ENCODE measurements around the gene ABCD1.

Gene ABCD1

GRCh38 chrX:153717445-153717844 lies 7.2 kb upstream of the ABCD1 start:
- CTCF ChIA-PET, result interaction anchor here (0.6 to 0.7 kb wide), 2 partner anchors 9 to 43 kb away, joined by 3 to 4 read pairs; no protein-coding TSS in a partner anchor
- Histone ChIP-seq H3K36me3 (ENCODE audit: control insufficient read depth in 2 of 2, insufficient read depth in 1 of 2, low read length in 2 of 2) (peaks cover 29 to 85% of the 10 kb centered on the region in 2 experiments), H3K4me1 (ENCODE audit: control insufficient read depth, insufficient read depth, low read length) (peaks cover 2% of the 10 kb centered on the region), H3K4me3 (ENCODE audit: low read depth, low read length) (no peak overlapping the region), H3K9me3 (ENCODE audit: control insufficient read depth, insufficient read depth, low read depth, low read length) (no peaks in the 10 kb centered on the region), H3K27ac (ENCODE audit: extremely low read depth, low read depth, low read length) (no peak overlapping the region)
- no peak for TF ChIP-seq ZNF169 (tag by site-specific recombination; IDR thresholded peaks at IDR 0.05)
- TF ChIP-seq ZNF677 (tag by site-specific recombination; IDR thresholded peaks at IDR 0.05), result no peak
- no peak for TF ChIP-seq ZBTB6 (tag by site-specific recombination; IDR thresholded peaks at IDR 0.05)
- no peak for TF ChIP-seq INSM2 (tag by site-specific recombination; IDR thresholded peaks at IDR 0.05)
- no peak for TF ChIP-seq ZNF558 (tag by site-specific recombination; IDR thresholded peaks at IDR 0.05)
- no peak for TF ChIP-seq ZNF624 (tag by site-specific recombination; IDR thresholded peaks at IDR 0.05)
- no peak for TF ChIP-seq KLF17 (tag by site-specific recombination; IDR thresholded peaks at IDR 0.05)
- no peak for TF ChIP-seq ZNF580 (tag by site-specific recombination; IDR thresholded peaks at IDR 0.05)
- TF ChIP-seq ZNF274 (IDR thresholded peaks at IDR 0.05; ENCODE audit: low read length), result no peak
- no peak for TF ChIP-seq ZNF274 (tag by site-specific recombination; IDR thresholded peaks at IDR 0.05; ENCODE audit: borderline replicate concordance)
- no peak for TF ChIP-seq ZNF121 (tag by site-specific recombination; IDR thresholded peaks at IDR 0.05)
- no peak for TF ChIP-seq BCL11B (tag by site-specific recombination; IDR thresholded peaks at IDR 0.05; ENCODE audit: low read depth)
- no peak for TF ChIP-seq ZNF404 (tag by site-specific recombination; IDR thresholded peaks at IDR 0.05)
- no peak for TF ChIP-seq ZSCAN16 (tag by site-specific recombination; IDR thresholded peaks at IDR 0.05)
- POLR2A ChIA-PET, result interaction anchor here (0.7 to 1.0 kb wide), 2 partner anchors 9 to 49 kb away, joined by 3 to 5 read pairs; no protein-coding TSS in a partner anchor

GRCh38 chrX:153719238-153719637 lies 5.4 kb upstream of the ABCD1 start:
- ChIA-PET POLR2A (interaction anchor here (0.6 to 1.8 kb wide), 2 partner anchors 10 to 66 kb away, joined by 3 to 5 read pairs; no protein-coding TSS in a partner anchor), CTCF (interaction anchor here (2.3 kb wide), 1 partner anchor 10 kb away, joined by 14 read pairs; no protein-coding TSS in a partner anchor)
- Histone ChIP-seq H3K4me3 (ENCODE audit: low read depth, low read length) (no peak overlapping the region), H3K36me3 (ENCODE audit: control insufficient read depth in 2 of 2, insufficient read depth in 1 of 2, low read length in 2 of 2) (peaks cover 22 to 76% of the 10 kb centered on the region in 2 experiments), H3K27ac (ENCODE audit: extremely low read depth, low read depth, low read length) (no peak overlapping the region), H3K4me1 (ENCODE audit: control insufficient read depth, insufficient read depth, low read length) (peaks cover 3% of the 10 kb centered on the region), H3K9me3 (ENCODE audit: control insufficient read depth, insufficient read depth, low read depth, low read length) (no peaks in the 10 kb centered on the region)
- TF ChIP-seq ZBTB1 (tag by site-specific recombination; IDR thresholded peaks at IDR 0.05), result no peak
- no peak for TF ChIP-seq ZNF664 (tag by site-specific recombination; IDR thresholded peaks at IDR 0.05)
- no peak for TF ChIP-seq ZNF280D (tag by site-specific recombination; IDR thresholded peaks at IDR 0.05)
- no peak for TF ChIP-seq MYNN (tag by site-specific recombination; IDR thresholded peaks at IDR 0.05; ENCODE audit: borderline replicate concordance)
- no peak for TF ChIP-seq FEZF1 (tag by site-specific recombination; IDR thresholded peaks at IDR 0.05)
- TF ChIP-seq ZNF571 (tag by site-specific recombination; IDR thresholded peaks at IDR 0.05), result no peak
- no peak for TF ChIP-seq ZNF48 (tag by site-specific recombination; IDR thresholded peaks at IDR 0.05)
- no peak for TF ChIP-seq ZNF555 (tag by site-specific recombination; conservative IDR thresholded peaks at IDR 0.05)
- no peak for TF ChIP-seq GLI2 (tag by site-specific recombination; IDR thresholded peaks at IDR 0.05; ENCODE audit: borderline replicate concordance, low read depth)
- TF ChIP-seq ZNF148 (tag by site-specific recombination; IDR thresholded peaks at IDR 0.05; ENCODE audit: borderline replicate concordance), result no peak
- TF ChIP-seq SETDB1 (IDR thresholded peaks at IDR 0.05; ENCODE audit: insufficient read length, low read length), result no peak
- TF ChIP-seq ZNF24 (tag by site-specific recombination; IDR thresholded peaks at IDR 0.05), result no peak
- TF ChIP-seq ZNF274 (IDR thresholded peaks at IDR 0.05; ENCODE audit: low read length), result no peak
- TF ChIP-seq ZNF274 (tag by site-specific recombination; IDR thresholded peaks at IDR 0.05; ENCODE audit: borderline replicate concordance), result no peak
- TF ChIP-seq ZNF473 (tag by site-specific recombination; IDR thresholded peaks at IDR 0.05), result no peak

All from HEK293 (cell line).